Right kidney (tissue), 1 donor: ENCODE data around the gene ARL3.
"Not testable (repeated sequence)": the region's sequence is repeated elsewhere in the genome, so short reads cannot be mapped to it uniquely, and the experiment has no call there.

Experiments
- DNase-seq: peaks from one replicate; pipeline ENCODE4 v3.0.0-alpha.2; 2016

ARL3 gene

GRCh38 chr10:102705531-102705930, 8.7 kb downstream of the ARL3 start:
- DNase-seq, result no peak

- DNase-seq, result no peak
Observed at GRCh38 chr10:102704915-102705314, 9.3 kb downstream of the ARL3 start.

GRCh38 chr10:102702742-102703141, 11.5 kb downstream of the ARL3 start:
- no peak for DNase-seq

- DNase-seq, result no peak
Observed at GRCh38 chr10:102701796-102702195, 12.4 kb downstream of the ARL3 start.

- DNase-seq, result no peak
Observed at GRCh38 chr10:102701272-102701671, 12.9 kb downstream of the ARL3 start.

- no peak for DNase-seq
Observed at GRCh38 chr10:102698894-102699293, 15.3 kb downstream of the ARL3 start.

GRCh38 chr10:102696736-102697135, 17.5 kb downstream of the ARL3 start:
- no peak for DNase-seq

- not testable (repeated sequence) for DNase-seq
Observed at GRCh38 chr10:102695401-102695800, 18.8 kb downstream of the ARL3 start.

GRCh38 chr10:102691285-102692066, 22.7 kb downstream of the ARL3 start:
- DNase-seq, result no peak

- no peak for DNase-seq
Observed at GRCh38 chr10:102683736-102684135, 30.5 kb downstream of the ARL3 start.

GRCh38 chr10:102682981-102683380, 31.2 kb downstream of the ARL3 start:
- no peak for DNase-seq

- no peak for DNase-seq
Observed at GRCh38 chr10:102682416-102682815, 31.8 kb downstream of the ARL3 start.

- no peak for DNase-seq
Observed at GRCh38 chr10:102681696-102682095, 32.5 kb downstream of the ARL3 start.

GRCh38 chr10:102679596-102679995, 34.6 kb downstream of the ARL3 start:
- no peak for DNase-seq

GRCh38 chr10:102678842-102679289, 35.3 kb downstream of the ARL3 start:
- DNase-seq, result peak; percentile 72

GRCh38 chr10:102678068-102678400, 36.2 kb downstream of the ARL3 start:
- DNase-seq, result no peak

- DNase-seq, result no peak
Observed at GRCh38 chr10:102677331-102678067, 36.7 kb downstream of the ARL3 start.

GRCh38 chr10:102676534-102677315, 37.5 kb downstream of the ARL3 start:
- no peak for DNase-seq

- peak; percentile 64 for DNase-seq
Observed at GRCh38 chr10:102675666-102676533, 38.3 kb downstream of the ARL3 start.

GRCh38 chr10:102675011-102675665, 39.1 kb downstream of the ARL3 start:
- no peak for DNase-seq

GRCh38 chr10:102674566-102674965, 39.6 kb downstream of the ARL3 start:
- DNase-seq, result no peak
